Measurements from ENCODE around the gene TULP4. TPM values are rescaled to one million over a fixed set of nuclear protein-coding genes. Genes with fewer than 3 reads are reported as not detected.

The TULP4 gene
- total RNA-seq, 1 experiment from 2014 or later: 126 TPM

DNA sequence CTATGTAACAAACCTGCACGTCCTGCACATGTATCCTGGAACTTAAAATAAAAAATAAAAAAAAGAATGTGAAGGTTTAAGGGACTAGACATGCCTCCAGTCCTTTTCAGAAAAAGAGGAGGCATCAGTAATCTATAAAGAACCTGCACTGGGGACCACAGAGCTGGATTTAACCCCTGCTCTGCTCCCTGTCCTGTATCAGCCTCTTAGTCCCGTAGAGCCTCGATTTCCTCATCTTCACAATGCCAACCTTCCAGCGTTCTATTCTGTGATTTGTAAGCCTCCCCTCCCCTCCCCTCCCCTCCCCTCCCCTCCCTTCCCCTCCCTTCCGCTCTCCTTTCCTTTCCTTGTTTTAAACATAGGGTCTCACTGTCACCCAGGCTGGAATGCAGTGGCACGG lies 216.6 kb downstream of the TULP4 start:
- no peak for TF ChIP-seq CTCF (IDR thresholded peaks at IDR 0.05; ENCODE audit: insufficient read depth in 1 of 2, low read depth in 1 of 2, low read length in 1 of 2, severe bottlenecking in 1 of 2, unreplicated experiment in 1 of 2)
- Histone ChIP-seq H3K27me3 (replicated peaks; ENCODE audit: control insufficient read depth, insufficient read depth, low read length) (no peaks in the 10 kb centered on the region), H3K36me3 (ENCODE audit: control insufficient read depth, insufficient read depth, low read length) (no peaks in the 10 kb centered on the region), H3K9me3 (peaks cover 11% of the 10 kb centered on the region; the same call in 1 of the 2 replicates), H3K4me1 (no peaks in the 10 kb centered on the region), H3K4me3 (ENCODE audit: low read depth, low read length) (no peak overlapping the region)
- no peak for DNase-seq
- intact Hi-C loops (cut with micrococcal nuclease; ENCODE audit: unreplicated experiment): no loop called here
- Mint-ChIP-seq H3K9me3 (ENCODE audit: unreplicated experiment) (peaks cover 25% of the 10 kb centered on the region), H3K36me3 (ENCODE audit: insufficient read depth, unreplicated experiment) (peaks cover 2% of the 10 kb centered on the region), H3K27ac (ENCODE audit: unreplicated experiment) (no peak overlapping the region), H3K27me3 (ENCODE audit: insufficient read depth, unreplicated experiment) (peaks cover 27% of the 10 kb centered on the region), H3K4me1 (ENCODE audit: low read depth, unreplicated experiment) (no peaks in the 10 kb centered on the region), H3K4me3 (ENCODE audit: unreplicated experiment) (no peak overlapping the region)
- POLR2A ChIA-PET: no interaction called here
- CTCF ChIA-PET: interaction anchor here (0.6 kb wide), 1 partner anchor 147 kb away, joined by 4 read pairs; no protein-coding TSS in a partner anchor
- no TSS peak for BruUV-seq (replicated peaks)

DNA sequence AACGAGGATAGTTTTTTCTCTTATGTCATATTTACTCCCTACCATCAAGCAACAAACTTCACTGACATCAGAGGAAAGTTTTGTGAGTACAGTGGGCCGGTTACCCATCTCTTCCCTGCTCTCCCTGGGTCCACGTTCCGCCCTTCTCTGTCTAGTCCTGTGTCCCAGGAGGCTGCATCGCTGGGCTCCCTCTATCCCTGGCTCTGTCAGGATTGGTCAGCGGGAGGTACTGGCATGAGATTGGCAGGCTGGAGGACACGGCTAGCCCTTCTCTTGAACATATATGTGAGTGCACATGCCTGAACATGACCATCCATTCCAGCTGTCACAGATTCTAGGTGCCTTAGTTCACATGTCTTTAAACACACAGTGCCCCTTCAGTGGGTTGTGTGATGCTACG lies 217.4 kb downstream of the TULP4 start:
- no peak for DNase-seq
- intact Hi-C loops (cut with micrococcal nuclease; ENCODE audit: unreplicated experiment): no loop called here
- no peak overlapping the region for H3K27ac Mint-ChIP-seq (ENCODE audit: unreplicated experiment)
- ChIA-PET CTCF (no interaction called here), POLR2A (no interaction called here)
- no peaks in the 10 kb centered on the region for H3K36me3 ChIP-seq (ENCODE audit: control insufficient read depth, insufficient read depth, low read length)
- H3K4me3 ChIP-seq (ENCODE audit: low read depth, low read length): no peak overlapping the region
- H3K4me1 ChIP-seq: no peaks in the 10 kb centered on the region
- H3K27me3 ChIP-seq (replicated peaks; ENCODE audit: control insufficient read depth, insufficient read depth, low read length): no peaks in the 10 kb centered on the region
- TF ChIP-seq CTCF (IDR thresholded peaks at IDR 0.05; ENCODE audit: insufficient read depth in 1 of 2, low read depth in 1 of 2, low read length in 1 of 2, severe bottlenecking in 1 of 2, unreplicated experiment in 1 of 2): no peak
- H3K9me3 Mint-ChIP-seq (ENCODE audit: unreplicated experiment): peaks cover 21% of the 10 kb centered on the region
- no peak overlapping the region for H3K4me3 Mint-ChIP-seq (ENCODE audit: unreplicated experiment)
- no peaks in the 10 kb centered on the region for H3K36me3 Mint-ChIP-seq (ENCODE audit: insufficient read depth, unreplicated experiment)
- no TSS peak for BruUV-seq (replicated peaks)
- H3K4me1 Mint-ChIP-seq (ENCODE audit: low read depth, unreplicated experiment): no peaks in the 10 kb centered on the region
- peaks cover 11% of the 10 kb centered on the region; the same call in 1 of the 2 replicates for H3K9me3 ChIP-seq
- H3K27me3 Mint-ChIP-seq (ENCODE audit: insufficient read depth, unreplicated experiment): peaks cover 23% of the 10 kb centered on the region

GRCh38 chr6:158531566-158531965 lies 219.3 kb downstream of the TULP4 start:
- Histone ChIP-seq H3K27me3 (replicated peaks; ENCODE audit: control insufficient read depth, insufficient read depth, low read length) (no peaks in the 10 kb centered on the region), H3K4me3 (ENCODE audit: low read depth, low read length) (no peak overlapping the region), H3K4me1 (no peaks in the 10 kb centered on the region), H3K36me3 (ENCODE audit: control insufficient read depth, insufficient read depth, low read length) (no peaks in the 10 kb centered on the region), H3K9me3 (peaks cover 11% of the 10 kb centered on the region; the same call in 1 of the 2 replicates)
- DNase-seq: no peak
- Mint-ChIP-seq H3K4me1 (ENCODE audit: low read depth, unreplicated experiment) (no peaks in the 10 kb centered on the region), H3K4me3 (ENCODE audit: unreplicated experiment) (no peak overlapping the region), H3K36me3 (ENCODE audit: insufficient read depth, unreplicated experiment) (no peaks in the 10 kb centered on the region), H3K27me3 (ENCODE audit: insufficient read depth, unreplicated experiment) (peaks cover 16% of the 10 kb centered on the region), H3K27ac (ENCODE audit: unreplicated experiment) (no peak overlapping the region), H3K9me3 (ENCODE audit: unreplicated experiment) (peaks cover 17% of the 10 kb centered on the region)
- BruUV-seq (replicated peaks): no TSS peak
- ChIA-PET POLR2A (no interaction called here), CTCF (no interaction called here)
- TF ChIP-seq CTCF (IDR thresholded peaks at IDR 0.05; ENCODE audit: insufficient read depth in 1 of 2, low read depth in 1 of 2, low read length in 1 of 2, severe bottlenecking in 1 of 2, unreplicated experiment in 1 of 2): no peak
- intact Hi-C loops (cut with micrococcal nuclease; ENCODE audit: unreplicated experiment): no loop called here
